ENCODE measurements around the gene MRPL39. TPM values are rescaled to one million over a fixed set of nuclear protein-coding genes. Genes with fewer than 3 reads are reported as not detected.

The MRPL39 gene
- total RNA-seq, 2 experiments from 2014 or later, result 71.7 to 73.6 TPM

- no peaks in the 10 kb centered on the region for H3K27me3 Mint-ChIP-seq
- CTCF ChIA-PET, result no interaction called here
- POLR2A ChIA-PET, result no interaction called here
- H3K9me3 Mint-ChIP-seq, result no peaks in the 10 kb centered on the region
- peaks cover 20% of the 10 kb centered on the region for H3K4me1 Mint-ChIP-seq (ENCODE audit: low read depth)
- intact Hi-C loops (cut with micrococcal nuclease), result no loop called here
- H3K4me3 Mint-ChIP-seq, result no peak overlapping the region
- no peak overlapping the region for H3K27ac Mint-ChIP-seq
- H3K36me3 Mint-ChIP-seq, result peaks cover 54% of the 10 kb centered on the region
- no peak for DNase-seq
These were observed 17.4 kb downstream of the MRPL39 start for GRCh38 chr21:25589887-25590286.

- H3K27ac Mint-ChIP-seq, result no peak overlapping the region
- H3K36me3 Mint-ChIP-seq, result peaks cover 38% of the 10 kb centered on the region
- ChIA-PET CTCF (interaction anchor here (1.4 kb wide), 1 partner anchor 122 kb away, joined by 3 read pairs; no protein-coding TSS in a partner anchor), POLR2A (interaction anchor here (0.8 kb wide), 1 partner anchor 36 kb away, joined by 3 read pairs; no protein-coding TSS in a partner anchor)
- intact Hi-C loops (cut with micrococcal nuclease), result no loop called here
- peaks cover 35% of the 10 kb centered on the region for H3K4me1 Mint-ChIP-seq (ENCODE audit: low read depth)
- no peak overlapping the region for H3K4me3 Mint-ChIP-seq
- DNase-seq, result no peak
- H3K9me3 Mint-ChIP-seq, result no peaks in the 10 kb centered on the region
- no peaks in the 10 kb centered on the region for H3K27me3 Mint-ChIP-seq
These were observed 20.5 kb downstream of the MRPL39 start for GRCh38 chr21:25586791-25587190.

GRCh38 chr21:25586326-25586725 lies 21.0 kb downstream of the MRPL39 start:
- no peak for DNase-seq

GRCh38 chr21:25584833-25585676 lies 22.2 kb downstream of the MRPL39 start:
- Mint-ChIP-seq H3K27me3 (no peaks in the 10 kb centered on the region), H3K27ac (no peak overlapping the region), H3K9me3 (no peaks in the 10 kb centered on the region), H3K36me3 (peaks cover 34% of the 10 kb centered on the region), H3K4me1 (ENCODE audit: low read depth) (peaks cover 27% of the 10 kb centered on the region), H3K4me3 (no peak overlapping the region)
- intact Hi-C loops (cut with micrococcal nuclease), result no loop called here
- ChIA-PET POLR2A (interaction anchor here (1.6 kb wide), 1 partner anchor 188 kb away, joined by 3 read pairs; no protein-coding TSS in a partner anchor), CTCF (interaction anchor here (1.1 to 1.4 kb wide), 2 partner anchors 123 to 164 kb away, joined by 3 read pairs; no protein-coding TSS in a partner anchor)
- no peak for DNase-seq

More at GRCh38 chr21:25586326-25586725, 21.0 kb downstream of the MRPL39 start:
- CTCF ChIA-PET, result interaction anchor here (0.6 to 1.4 kb wide), 2 partner anchors 122 to 147 kb away, joined by 3 read pairs; no protein-coding TSS in a partner anchor
- Mint-ChIP-seq H3K9me3 (no peaks in the 10 kb centered on the region), H3K4me1 (ENCODE audit: low read depth) (peaks cover 31% of the 10 kb centered on the region), H3K36me3 (peaks cover 35% of the 10 kb centered on the region), H3K27ac (no peak overlapping the region), H3K27me3 (no peaks in the 10 kb centered on the region), H3K4me3 (no peak overlapping the region)
- POLR2A ChIA-PET, result interaction anchor here (0.8 kb wide), 1 partner anchor 36 kb away, joined by 3 read pairs; no protein-coding TSS in a partner anchor
- intact Hi-C loops (cut with micrococcal nuclease), result no loop called here

GRCh38 chr21:25583370-25584130 lies 23.7 kb downstream of the MRPL39 start:
- Mint-ChIP-seq H3K4me3 (no peak overlapping the region), H3K27me3 (no peaks in the 10 kb centered on the region), H3K27ac (peak overlapping the region; percentile 66), H3K4me1 (ENCODE audit: low read depth) (peaks cover 27% of the 10 kb centered on the region), H3K9me3 (no peaks in the 10 kb centered on the region), H3K36me3 (peaks cover 30% of the 10 kb centered on the region)
- CTCF ChIA-PET, result interaction anchor here (0.7 to 1.2 kb wide), 2 partner anchors 25 to 164 kb away, joined by 3 to 5 read pairs; no protein-coding TSS in a partner anchor
- POLR2A ChIA-PET, result interaction anchor here (0.7 to 1.3 kb wide), 3 partner anchors 13 to 21 kb away, joined by 3 to 4 read pairs (median 4); no protein-coding TSS in a partner anchor
- no peak for DNase-seq
- intact Hi-C loops (cut with micrococcal nuclease), result no loop called here

- Mint-ChIP-seq H3K36me3 (peaks cover 36% of the 10 kb centered on the region), H3K27ac (peak overlapping the region; percentile 66), H3K27me3 (no peaks in the 10 kb centered on the region), H3K9me3 (no peaks in the 10 kb centered on the region), H3K4me1 (ENCODE audit: low read depth) (peaks cover 34% of the 10 kb centered on the region), H3K4me3 (no peak overlapping the region)
- ChIA-PET POLR2A (interaction anchor here (1.1 to 1.3 kb wide), 2 partner anchors 14 to 20 kb away, joined by 4 read pairs; no protein-coding TSS in a partner anchor), CTCF (interaction anchor here (0.6 to 1.2 kb wide), 2 partner anchors 30 to 164 kb away, joined by 3 to 5 read pairs; no protein-coding TSS in a partner anchor)
- DNase-seq, result no peak
- intact Hi-C loops (cut with micrococcal nuclease), result no loop called here
These were observed 24.4 kb downstream of the MRPL39 start for GRCh38 chr21:25582888-25583287.

- POLR2A ChIA-PET, result interaction anchor here (1.2 kb wide), 1 partner anchor 161 kb away, joined by 3 read pairs; no protein-coding TSS in a partner anchor
- peaks cover 37% of the 10 kb centered on the region for H3K36me3 Mint-ChIP-seq
- intact Hi-C loops (cut with micrococcal nuclease), result no loop called here
- no peak overlapping the region for H3K4me3 Mint-ChIP-seq
- no peaks in the 10 kb centered on the region for H3K9me3 Mint-ChIP-seq
- CTCF ChIA-PET, result interaction anchor here (0.6 to 1.2 kb wide), 3 partner anchors 26 to 163 kb away, joined by 3 to 5 read pairs (median 3); no protein-coding TSS in a partner anchor
- DNase-seq, result no peak
- H3K27ac Mint-ChIP-seq, result no peak overlapping the region
- H3K4me1 Mint-ChIP-seq (ENCODE audit: low read depth), result peaks cover 40% of the 10 kb centered on the region
- H3K27me3 Mint-ChIP-seq, result no peaks in the 10 kb centered on the region
These were observed 25.0 kb downstream of the MRPL39 start for GRCh38 chr21:25582164-25582790.

- DNase-seq, result no peak
- intact Hi-C loops (cut with micrococcal nuclease), result no loop called here
- Mint-ChIP-seq H3K27ac (no peak overlapping the region), H3K4me1 (ENCODE audit: low read depth) (peaks cover 46% of the 10 kb centered on the region), H3K36me3 (peaks cover 39% of the 10 kb centered on the region), H3K27me3 (no peaks in the 10 kb centered on the region), H3K9me3 (no peaks in the 10 kb centered on the region), H3K4me3 (no peak overlapping the region)
- ChIA-PET POLR2A (interaction anchor here (1.2 kb wide), 1 partner anchor 160 kb away, joined by 3 read pairs; no protein-coding TSS in a partner anchor), CTCF (interaction anchor here (1.0 kb wide), 1 partner anchor 26 kb away, joined by 3 read pairs; no protein-coding TSS in a partner anchor)
These were observed 25.7 kb downstream of the MRPL39 start for GRCh38 chr21:25581582-25581981.

- Mint-ChIP-seq H3K36me3 (peaks cover 42% of the 10 kb centered on the region), H3K9me3 (no peaks in the 10 kb centered on the region), H3K4me1 (ENCODE audit: low read depth) (peaks cover 53% of the 10 kb centered on the region), H3K27ac (no peak overlapping the region), H3K4me3 (no peak overlapping the region), H3K27me3 (no peaks in the 10 kb centered on the region)
- DNase-seq, result no peak
- intact Hi-C loops (cut with micrococcal nuclease), result no loop called here
- ChIA-PET POLR2A (interaction anchor here (1.3 kb wide), 1 partner anchor 141 kb away, joined by 3 read pairs; no protein-coding TSS in a partner anchor), CTCF (no interaction called here)
These were observed 26.4 kb downstream of the MRPL39 start for GRCh38 chr21:25580912-25581260.

- Mint-ChIP-seq H3K27me3 (no peaks in the 10 kb centered on the region), H3K27ac (peak overlapping the region; percentile 73), H3K4me3 (peak overlapping the region; percentile 25), H3K36me3 (peaks cover 55% of the 10 kb centered on the region), H3K4me1 (ENCODE audit: low read depth) (peaks cover 57% of the 10 kb centered on the region), H3K9me3 (no peaks in the 10 kb centered on the region)
- ChIA-PET POLR2A (interaction anchor here (0.7 to 9.9 kb wide), 6 partner anchors 17 to 151 kb away, joined by 3 to 250 read pairs (median 12); no protein-coding TSS in a partner anchor), CTCF (interaction anchor here (1.5 to 2.0 kb wide), 2 partner anchors 68 to 156 kb away, joined by 3 to 7 read pairs; no protein-coding TSS in a partner anchor)
- intact Hi-C loops (cut with micrococcal nuclease), result no loop called here
- no peak for DNase-seq
These were observed 27.9 kb downstream of the MRPL39 start for GRCh38 chr21:25579226-25580013.

All from activated CD4-positive, alpha-beta memory T cell treated with anti-CD3 and anti-CD28 coated beads for 36 hours (primary cell).